WTC11 (cell line): ENCODE data around the gene NSDHL. TPM values are rescaled to one million over a fixed set of nuclear protein-coding genes. Genes with fewer than 3 reads are reported as not detected.

Experiments
- ATAC-seq: fragments of 200-7000 bp; cut with Tn5 transposase; 2 replicates; pipeline ENCODE4 v1.10.0; 2021; ENCODE audit warnings: mild to moderate bottlenecking, moderate library complexity
- CTCF ChIA-PET: fragments of 300-600 bp; sonication (Branson Sonifier 250); formaldehyde crosslinking; loops from one replicate; lab custom pipeline; 2021; ENCODE audit warnings: antibody characterized with exemption; lab: Charles Lee
- POLR2A ChIA-PET: fragments of 350-600 bp; sonication (Branson Sonifier 250); formaldehyde crosslinking; loops from one replicate; lab custom pipeline; 2021; ENCODE audit warnings: antibody characterized with exemption; lab: Charles Lee
- DNase-seq: peaks from one replicate; pipeline ENCODE4 v3.0.0; 2021; ENCODE audit warnings: low spot score
- H3K27ac Mint-ChIP-seq: 2 replicates; pipeline ENCODE4 v1.8.0; 2021; ENCODE audit warnings: mixed read lengths
- H3K27me3 Mint-ChIP-seq: 2 replicates; pipeline ENCODE4 v1.8.0; 2021; ENCODE audit warnings: low read depth, mild to moderate bottlenecking, moderate library complexity, mixed read lengths
- H3K36me3 Mint-ChIP-seq: 2 replicates; pipeline ENCODE4 v1.8.0; 2021; ENCODE audit warnings: mixed read lengths
- H3K4me1 Mint-ChIP-seq: 2 replicates; pipeline ENCODE4 v1.8.0; 2022; ENCODE audit warnings: mixed read lengths
- H3K4me3 Mint-ChIP-seq: 2 replicates; pipeline ENCODE4 v1.8.0; 2021; ENCODE audit warnings: mild to moderate bottlenecking, moderate library complexity, mixed read lengths
- H3K9me3 Mint-ChIP-seq: 2 replicates; pipeline ENCODE4 v1.8.0; 2021; ENCODE audit warnings: mixed read lengths
- CREB1 ChIP-seq: sonication (generic); formaldehyde crosslinking; IDR thresholded peaks from 2 replicates; pipeline ENCODE4 v1.8.0; 2023; ENCODE audit warnings: mild to moderate bottlenecking, missing genetic modification reagents
- CREM ChIP-seq: sonication (generic); formaldehyde crosslinking; IDR thresholded peaks from 2 replicates; pipeline ENCODE4 v1.8.1; 2022; ENCODE audit warnings: mild to moderate bottlenecking, missing genetic modification reagents, moderate library complexity
- FOXK1 ChIP-seq: sonication (generic); formaldehyde crosslinking; IDR thresholded peaks from 2 replicates; pipeline ENCODE4 v1.8.0; 2022; ENCODE audit warnings: mild to moderate bottlenecking, moderate library complexity, missing genetic modification reagents
- IRF2 ChIP-seq: sonication (generic); formaldehyde crosslinking; IDR thresholded peaks from 2 replicates; pipeline ENCODE4 v1.8.0; 2022; ENCODE audit warnings: low read depth, missing genetic modification reagents, borderline replicate concordance
- MYBL2 ChIP-seq: sonication (generic); formaldehyde crosslinking; IDR thresholded peaks from 2 replicates; pipeline ENCODE4 v1.8.1; 2023; ENCODE audit warnings: mild to moderate bottlenecking, moderate library complexity, missing genetic modification reagents
- NFE2L1 ChIP-seq: sonication (generic); formaldehyde crosslinking; IDR thresholded peaks from 2 replicates; pipeline ENCODE4 v1.8.1; 2023; ENCODE audit warnings: missing genetic modification reagents
- PRRX2 ChIP-seq: fragments of 250-450 bp; sonication (Bioruptor Pico); IDR thresholded peaks from 2 replicates; pipeline ENCODE4 v1.8.0; 2021; ENCODE audit warnings: mild to moderate bottlenecking
- TCF7 ChIP-seq: sonication (generic); formaldehyde crosslinking; IDR thresholded peaks from 2 replicates; pipeline ENCODE4 v1.8.0; 2022; ENCODE audit warnings: mild to moderate bottlenecking, low read depth, missing genetic modification reagents, moderate library complexity
- ZNF219 ChIP-seq: sonication (generic); formaldehyde crosslinking; IDR thresholded peaks from 2 replicates; pipeline ENCODE4 v1.8.0; 2023; ENCODE audit warnings: missing genetic modification reagents, mild to moderate bottlenecking, borderline replicate concordance
- total RNA-seq: library from RNA; stranded (reverse); gene quantifications from 3 replicates; pipeline ENCODE4 v1.2.3, GENCODE V29; 2021
- TF ChIP-seq, protein P1 (sequence below): fragments of 250-450 bp; sonication (Bioruptor Pico); IDR thresholded peaks from 2 replicates; pipeline ENCODE4 v1.9.0; 2021; ENCODE audit warnings: mild to moderate bottlenecking, borderline replicate concordance
- TF ChIP-seq, protein P2 (sequence below): fragments of 250-450 bp; sonication (Bioruptor Pico); conservative IDR thresholded peaks from 2 replicates; pipeline ENCODE4 v1.9.0; 2021; ENCODE audit warnings: mild to moderate bottlenecking
- TF ChIP-seq, protein P3 (sequence below): sonication (generic); formaldehyde crosslinking; IDR thresholded peaks from 2 replicates; pipeline ENCODE4 v1.8.0; 2023; ENCODE audit warnings: missing genetic modification reagents, mild to moderate bottlenecking, borderline replicate concordance
- TF ChIP-seq, protein P4 (sequence below): fragments of 250-450 bp; sonication (Bioruptor Pico); IDR thresholded peaks from 2 replicates; pipeline ENCODE4 v2.1.2; 2022; ENCODE audit warnings: mild to moderate bottlenecking, moderate library complexity
- TF ChIP-seq, protein P5 (sequence below): sonication (generic); formaldehyde crosslinking; IDR thresholded peaks from 2 replicates; pipeline ENCODE4 v1.8.1; 2022; ENCODE audit warnings: mild to moderate bottlenecking, moderate library complexity, missing genetic modification reagents
- TF ChIP-seq, protein P6 (sequence below): sonication (generic); formaldehyde crosslinking; IDR thresholded peaks from 2 replicates; pipeline ENCODE4 v1.8.0; 2022; ENCODE audit warnings: mild to moderate bottlenecking, missing genetic modification reagents
- TF ChIP-seq, protein P7 (sequence below): sonication (generic); formaldehyde crosslinking; IDR thresholded peaks from 2 replicates; pipeline ENCODE4 v1.8.1; 2023; ENCODE audit warnings: mild to moderate bottlenecking, missing genetic modification reagents, borderline replicate concordance
- TF ChIP-seq, protein P8 (sequence below): sonication (generic); formaldehyde crosslinking; IDR thresholded peaks from 2 replicates; pipeline ENCODE4 v1.8.0; 2022; ENCODE audit warnings: mild to moderate bottlenecking, missing genetic modification reagents

The NSDHL gene
- total RNA-seq, 1 experiment from 2014 or later: 22.5 TPM

DNA sequence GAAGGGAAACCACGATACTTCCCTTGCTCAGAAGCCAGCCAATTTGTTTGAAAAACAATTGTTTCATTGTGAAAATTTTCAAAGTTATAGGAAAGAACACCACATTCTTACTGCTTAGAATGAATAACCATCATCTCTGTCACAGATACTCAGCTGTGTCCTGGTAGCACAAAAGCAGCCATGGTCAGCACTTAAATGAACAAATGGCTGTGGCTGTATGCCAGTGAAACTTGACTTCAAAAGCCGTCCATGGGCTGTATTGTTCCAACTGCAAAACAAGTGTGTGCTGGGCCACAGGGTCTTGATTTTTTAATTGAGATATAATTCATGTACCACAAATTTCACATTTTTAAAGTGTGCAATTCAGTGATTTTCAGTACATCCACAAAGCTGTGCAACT, 19.6 kb downstream of the NSDHL start:
- H3K27me3 Mint-ChIP-seq: no peaks in the 10 kb centered on the region
- TF ChIP-seq IRF2 (no peak), ZNF219 (no peak), CREB1 (CRISPR knock-in tag) (no peak), NFE2L1 (CRISPR knock-in tag) (no peak), CREM (CRISPR knock-in tag) (no peak), MYBL2 (CRISPR knock-in tag) (no peak), FOXK1 (CRISPR knock-in tag) (no peak), TCF7 (CRISPR knock-in tag) (no peak), PRRX2 (no peak)
- TF ChIP-seq, protein P1, sequence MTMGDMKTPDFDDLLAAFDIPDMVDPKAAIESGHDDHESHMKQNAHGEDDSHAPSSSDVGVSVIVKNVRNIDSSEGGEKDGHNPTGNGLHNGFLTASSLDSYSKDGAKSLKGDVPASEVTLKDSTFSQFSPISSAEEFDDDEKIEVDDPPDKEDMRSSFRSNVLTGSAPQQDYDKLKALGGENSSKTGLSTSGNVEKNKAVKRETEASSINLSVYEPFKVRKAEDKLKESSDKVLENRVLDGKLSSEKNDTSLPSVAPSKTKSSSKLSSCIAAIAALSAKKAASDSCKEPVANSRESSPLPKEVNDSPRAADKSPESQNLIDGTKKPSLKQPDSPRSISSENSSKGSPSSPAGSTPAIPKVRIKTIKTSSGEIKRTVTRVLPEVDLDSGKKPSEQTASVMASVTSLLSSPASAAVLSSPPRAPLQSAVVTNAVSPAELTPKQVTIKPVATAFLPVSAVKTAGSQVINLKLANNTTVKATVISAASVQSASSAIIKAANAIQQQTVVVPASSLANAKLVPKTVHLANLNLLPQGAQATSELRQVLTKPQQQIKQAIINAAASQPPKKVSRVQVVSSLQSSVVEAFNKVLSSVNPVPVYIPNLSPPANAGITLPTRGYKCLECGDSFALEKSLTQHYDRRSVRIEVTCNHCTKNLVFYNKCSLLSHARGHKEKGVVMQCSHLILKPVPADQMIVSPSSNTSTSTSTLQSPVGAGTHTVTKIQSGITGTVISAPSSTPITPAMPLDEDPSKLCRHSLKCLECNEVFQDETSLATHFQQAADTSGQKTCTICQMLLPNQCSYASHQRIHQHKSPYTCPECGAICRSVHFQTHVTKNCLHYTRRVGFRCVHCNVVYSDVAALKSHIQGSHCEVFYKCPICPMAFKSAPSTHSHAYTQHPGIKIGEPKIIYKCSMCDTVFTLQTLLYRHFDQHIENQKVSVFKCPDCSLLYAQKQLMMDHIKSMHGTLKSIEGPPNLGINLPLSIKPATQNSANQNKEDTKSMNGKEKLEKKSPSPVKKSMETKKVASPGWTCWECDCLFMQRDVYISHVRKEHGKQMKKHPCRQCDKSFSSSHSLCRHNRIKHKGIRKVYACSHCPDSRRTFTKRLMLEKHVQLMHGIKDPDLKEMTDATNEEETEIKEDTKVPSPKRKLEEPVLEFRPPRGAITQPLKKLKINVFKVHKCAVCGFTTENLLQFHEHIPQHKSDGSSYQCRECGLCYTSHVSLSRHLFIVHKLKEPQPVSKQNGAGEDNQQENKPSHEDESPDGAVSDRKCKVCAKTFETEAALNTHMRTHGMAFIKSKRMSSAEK (CRISPR knock-in tag): no peak
- TF ChIP-seq, protein P2, sequence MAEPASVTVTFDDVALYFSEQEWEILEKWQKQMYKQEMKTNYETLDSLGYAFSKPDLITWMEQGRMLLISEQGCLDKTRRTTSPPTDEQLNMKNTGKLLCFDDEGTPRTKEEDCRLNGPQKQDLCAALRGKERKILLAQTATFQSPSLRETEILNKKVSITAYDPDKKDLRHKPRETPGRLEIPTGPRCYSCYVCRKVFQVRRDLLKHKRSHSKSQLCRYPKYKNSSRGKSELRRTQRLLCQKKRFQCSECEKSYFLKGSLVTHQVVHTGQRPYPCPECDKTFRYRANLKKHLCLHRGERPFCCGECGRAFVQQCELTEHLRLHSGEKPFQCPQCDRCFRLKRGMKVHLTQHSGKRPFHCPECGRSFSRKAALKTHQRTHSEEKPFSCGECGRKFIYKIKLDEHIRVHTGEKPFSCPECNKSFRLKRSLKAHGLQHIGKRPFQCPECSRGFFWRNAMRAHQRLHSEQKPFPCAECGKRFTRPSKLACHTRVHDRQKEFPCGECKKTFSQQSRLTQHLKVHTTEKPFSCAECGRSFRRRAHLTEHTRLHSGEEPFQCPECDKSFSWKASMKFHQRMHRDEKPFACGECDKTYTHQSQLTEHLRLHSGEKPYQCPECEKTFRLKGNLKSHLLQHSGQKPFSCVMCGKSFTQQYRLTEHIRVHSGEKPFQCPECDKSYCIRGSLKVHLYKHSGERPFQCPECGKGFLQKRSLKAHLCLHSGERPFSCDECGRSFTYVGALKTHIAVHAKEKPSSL (CRISPR knock-in tag): no peak
- TF ChIP-seq, protein P3, sequence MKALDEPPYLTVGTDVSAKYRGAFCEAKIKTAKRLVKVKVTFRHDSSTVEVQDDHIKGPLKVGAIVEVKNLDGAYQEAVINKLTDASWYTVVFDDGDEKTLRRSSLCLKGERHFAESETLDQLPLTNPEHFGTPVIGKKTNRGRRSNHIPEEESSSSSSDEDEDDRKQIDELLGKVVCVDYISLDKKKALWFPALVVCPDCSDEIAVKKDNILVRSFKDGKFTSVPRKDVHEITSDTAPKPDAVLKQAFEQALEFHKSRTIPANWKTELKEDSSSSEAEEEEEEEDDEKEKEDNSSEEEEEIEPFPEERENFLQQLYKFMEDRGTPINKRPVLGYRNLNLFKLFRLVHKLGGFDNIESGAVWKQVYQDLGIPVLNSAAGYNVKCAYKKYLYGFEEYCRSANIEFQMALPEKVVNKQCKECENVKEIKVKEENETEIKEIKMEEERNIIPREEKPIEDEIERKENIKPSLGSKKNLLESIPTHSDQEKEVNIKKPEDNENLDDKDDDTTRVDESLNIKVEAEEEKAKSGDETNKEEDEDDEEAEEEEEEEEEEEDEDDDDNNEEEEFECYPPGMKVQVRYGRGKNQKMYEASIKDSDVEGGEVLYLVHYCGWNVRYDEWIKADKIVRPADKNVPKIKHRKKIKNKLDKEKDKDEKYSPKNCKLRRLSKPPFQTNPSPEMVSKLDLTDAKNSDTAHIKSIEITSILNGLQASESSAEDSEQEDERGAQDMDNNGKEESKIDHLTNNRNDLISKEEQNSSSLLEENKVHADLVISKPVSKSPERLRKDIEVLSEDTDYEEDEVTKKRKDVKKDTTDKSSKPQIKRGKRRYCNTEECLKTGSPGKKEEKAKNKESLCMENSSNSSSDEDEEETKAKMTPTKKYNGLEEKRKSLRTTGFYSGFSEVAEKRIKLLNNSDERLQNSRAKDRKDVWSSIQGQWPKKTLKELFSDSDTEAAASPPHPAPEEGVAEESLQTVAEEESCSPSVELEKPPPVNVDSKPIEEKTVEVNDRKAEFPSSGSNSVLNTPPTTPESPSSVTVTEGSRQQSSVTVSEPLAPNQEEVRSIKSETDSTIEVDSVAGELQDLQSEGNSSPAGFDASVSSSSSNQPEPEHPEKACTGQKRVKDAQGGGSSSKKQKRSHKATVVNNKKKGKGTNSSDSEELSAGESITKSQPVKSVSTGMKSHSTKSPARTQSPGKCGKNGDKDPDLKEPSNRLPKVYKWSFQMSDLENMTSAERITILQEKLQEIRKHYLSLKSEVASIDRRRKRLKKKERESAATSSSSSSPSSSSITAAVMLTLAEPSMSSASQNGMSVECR (CRISPR knock-in tag): no peak
- TF ChIP-seq, protein P4, sequence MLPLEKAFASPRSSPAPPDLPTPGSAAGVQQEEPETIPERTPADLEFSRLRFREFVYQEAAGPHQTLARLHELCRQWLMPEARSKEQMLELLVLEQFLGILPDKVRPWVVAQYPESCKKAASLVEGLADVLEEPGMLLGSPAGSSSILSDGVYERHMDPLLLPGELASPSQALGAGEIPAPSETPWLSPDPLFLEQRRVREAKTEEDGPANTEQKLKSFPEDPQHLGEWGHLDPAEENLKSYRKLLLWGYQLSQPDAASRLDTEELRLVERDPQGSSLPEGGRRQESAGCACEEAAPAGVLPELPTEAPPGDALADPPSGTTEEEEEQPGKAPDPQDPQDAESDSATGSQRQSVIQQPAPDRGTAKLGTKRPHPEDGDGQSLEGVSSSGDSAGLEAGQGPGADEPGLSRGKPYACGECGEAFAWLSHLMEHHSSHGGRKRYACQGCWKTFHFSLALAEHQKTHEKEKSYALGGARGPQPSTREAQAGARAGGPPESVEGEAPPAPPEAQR (CRISPR knock-in tag): no peak
- TF ChIP-seq, protein P5, sequence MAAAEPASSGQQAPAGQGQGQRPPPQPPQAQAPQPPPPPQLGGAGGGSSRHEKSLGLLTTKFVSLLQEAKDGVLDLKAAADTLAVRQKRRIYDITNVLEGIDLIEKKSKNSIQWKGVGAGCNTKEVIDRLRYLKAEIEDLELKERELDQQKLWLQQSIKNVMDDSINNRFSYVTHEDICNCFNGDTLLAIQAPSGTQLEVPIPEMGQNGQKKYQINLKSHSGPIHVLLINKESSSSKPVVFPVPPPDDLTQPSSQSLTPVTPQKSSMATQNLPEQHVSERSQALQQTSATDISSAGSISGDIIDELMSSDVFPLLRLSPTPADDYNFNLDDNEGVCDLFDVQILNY: no peak
- TF ChIP-seq, protein P6, sequence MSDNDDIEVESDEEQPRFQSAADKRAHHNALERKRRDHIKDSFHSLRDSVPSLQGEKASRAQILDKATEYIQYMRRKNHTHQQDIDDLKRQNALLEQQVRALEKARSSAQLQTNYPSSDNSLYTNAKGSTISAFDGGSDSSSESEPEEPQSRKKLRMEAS (CRISPR knock-in tag): no peak
- TF ChIP-seq, protein P7, sequence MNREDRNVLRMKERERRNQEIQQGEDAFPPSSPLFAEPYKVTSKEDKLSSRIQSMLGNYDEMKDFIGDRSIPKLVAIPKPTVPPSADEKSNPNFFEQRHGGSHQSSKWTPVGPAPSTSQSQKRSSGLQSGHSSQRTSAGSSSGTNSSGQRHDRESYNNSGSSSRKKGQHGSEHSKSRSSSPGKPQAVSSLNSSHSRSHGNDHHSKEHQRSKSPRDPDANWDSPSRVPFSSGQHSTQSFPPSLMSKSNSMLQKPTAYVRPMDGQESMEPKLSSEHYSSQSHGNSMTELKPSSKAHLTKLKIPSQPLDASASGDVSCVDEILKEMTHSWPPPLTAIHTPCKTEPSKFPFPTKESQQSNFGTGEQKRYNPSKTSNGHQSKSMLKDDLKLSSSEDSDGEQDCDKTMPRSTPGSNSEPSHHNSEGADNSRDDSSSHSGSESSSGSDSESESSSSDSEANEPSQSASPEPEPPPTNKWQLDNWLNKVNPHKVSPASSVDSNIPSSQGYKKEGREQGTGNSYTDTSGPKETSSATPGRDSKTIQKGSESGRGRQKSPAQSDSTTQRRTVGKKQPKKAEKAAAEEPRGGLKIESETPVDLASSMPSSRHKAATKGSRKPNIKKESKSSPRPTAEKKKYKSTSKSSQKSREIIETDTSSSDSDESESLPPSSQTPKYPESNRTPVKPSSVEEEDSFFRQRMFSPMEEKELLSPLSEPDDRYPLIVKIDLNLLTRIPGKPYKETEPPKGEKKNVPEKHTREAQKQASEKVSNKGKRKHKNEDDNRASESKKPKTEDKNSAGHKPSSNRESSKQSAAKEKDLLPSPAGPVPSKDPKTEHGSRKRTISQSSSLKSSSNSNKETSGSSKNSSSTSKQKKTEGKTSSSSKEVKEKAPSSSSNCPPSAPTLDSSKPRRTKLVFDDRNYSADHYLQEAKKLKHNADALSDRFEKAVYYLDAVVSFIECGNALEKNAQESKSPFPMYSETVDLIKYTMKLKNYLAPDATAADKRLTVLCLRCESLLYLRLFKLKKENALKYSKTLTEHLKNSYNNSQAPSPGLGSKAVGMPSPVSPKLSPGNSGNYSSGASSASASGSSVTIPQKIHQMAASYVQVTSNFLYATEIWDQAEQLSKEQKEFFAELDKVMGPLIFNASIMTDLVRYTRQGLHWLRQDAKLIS (CRISPR knock-in tag): no peak
- TF ChIP-seq, protein P8, sequence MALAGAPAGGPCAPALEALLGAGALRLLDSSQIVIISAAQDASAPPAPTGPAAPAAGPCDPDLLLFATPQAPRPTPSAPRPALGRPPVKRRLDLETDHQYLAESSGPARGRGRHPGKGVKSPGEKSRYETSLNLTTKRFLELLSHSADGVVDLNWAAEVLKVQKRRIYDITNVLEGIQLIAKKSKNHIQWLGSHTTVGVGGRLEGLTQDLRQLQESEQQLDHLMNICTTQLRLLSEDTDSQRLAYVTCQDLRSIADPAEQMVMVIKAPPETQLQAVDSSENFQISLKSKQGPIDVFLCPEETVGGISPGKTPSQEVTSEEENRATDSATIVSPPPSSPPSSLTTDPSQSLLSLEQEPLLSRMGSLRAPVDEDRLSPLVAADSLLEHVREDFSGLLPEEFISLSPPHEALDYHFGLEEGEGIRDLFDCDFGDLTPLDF (CRISPR knock-in tag): no peak
- ChIA-PET POLR2A (no interaction called here), CTCF (no interaction called here)
- DNase-seq (no peak), ATAC-seq (no peak)
- H3K4me3 Mint-ChIP-seq: no peak overlapping the region
- peaks cover 27% of the 10 kb centered on the region for H3K36me3 Mint-ChIP-seq
- H3K9me3 Mint-ChIP-seq: no peaks in the 10 kb centered on the region
- H3K27ac Mint-ChIP-seq: no peak overlapping the region
- H3K4me1 Mint-ChIP-seq: no peaks in the 10 kb centered on the region
